ENCODE results near the gene MLEC.

Gene MLEC

DNA sequence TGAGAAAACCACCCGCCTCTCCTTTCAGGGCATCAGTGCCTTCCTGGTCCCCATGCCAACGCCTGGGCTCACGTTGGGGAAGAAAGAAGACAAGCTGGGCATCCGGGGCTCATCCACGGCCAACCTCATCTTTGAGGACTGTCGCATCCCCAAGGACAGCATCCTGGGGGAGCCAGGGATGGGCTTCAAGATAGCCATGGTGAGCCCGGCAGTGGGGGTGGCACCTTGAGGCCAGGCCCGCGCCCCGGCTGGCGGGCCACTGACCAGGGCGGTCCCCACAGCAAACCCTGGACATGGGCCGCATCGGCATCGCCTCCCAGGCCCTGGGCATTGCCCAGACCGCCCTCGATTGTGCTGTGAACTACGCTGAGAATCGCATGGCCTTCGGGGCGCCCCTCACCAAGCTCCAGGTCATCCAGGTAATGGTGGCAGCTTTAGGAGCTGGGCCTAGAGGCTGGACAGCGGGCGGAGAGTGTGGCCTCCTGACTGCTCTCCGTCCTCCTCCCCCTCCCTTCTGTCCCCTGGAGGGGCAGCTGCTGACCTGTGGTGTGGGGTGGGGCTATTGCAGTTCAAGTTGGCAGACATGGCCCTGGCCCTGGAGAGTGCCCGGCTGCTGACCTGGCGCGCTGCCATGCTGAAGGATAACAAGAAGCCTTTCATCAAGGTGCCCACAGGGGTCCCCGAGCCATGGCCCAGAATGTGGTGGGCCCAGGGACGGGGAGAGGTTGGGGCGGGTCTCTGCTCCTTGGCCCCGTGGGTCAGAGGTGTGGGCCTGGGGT is 51.5 kb downstream of the MLEC start:
- H3K9me3 ChIP-seq (ENCODE audit: control insufficient read depth in 1 of 2, low read length in 2 of 2), result no peaks in the 10 kb centered on the region
- H3K4me3 ChIP-seq (ENCODE audit: low read depth in 1 of 2, low read length in 2 of 2), result no peak overlapping the region
- H3K27me3 ChIP-seq (ENCODE audit: low read depth, low read length), result no peaks in the 10 kb centered on the region
- H3K36me3 ChIP-seq (ENCODE audit: control insufficient read depth in 1 of 2, insufficient read depth in 2 of 2, low read length in 2 of 2), result peaks cover 0 to 34% of the 10 kb centered on the region in 2 donors
- H3K27ac ChIP-seq (ENCODE audit: low read length), result no peak overlapping the region
- no peaks in the 10 kb centered on the region for H3K4me1 ChIP-seq (ENCODE audit: control insufficient read depth in 1 of 2, insufficient read depth in 2 of 2, low read length in 2 of 2)

- Histone ChIP-seq H3K9me3 (ENCODE audit: control insufficient read depth in 1 of 2, low read length in 2 of 2) (no peaks in the 10 kb centered on the region), H3K4me1 (ENCODE audit: control insufficient read depth in 1 of 2, insufficient read depth in 2 of 2, low read length in 2 of 2) (no peaks in the 10 kb centered on the region), H3K27me3 (ENCODE audit: low read depth, low read length) (no peaks in the 10 kb centered on the region), H3K36me3 (ENCODE audit: control insufficient read depth in 1 of 2, insufficient read depth in 2 of 2, low read length in 2 of 2) (peaks cover 0 to 29% of the 10 kb centered on the region in 2 donors), H3K4me3 (ENCODE audit: low read depth in 1 of 2, low read length in 2 of 2) (no peak overlapping the region), H3K27ac (ENCODE audit: low read length) (no peak overlapping the region)
Measured at GRCh38 chr12:120739031-120739762, 52.2 kb downstream of the MLEC start.

DNA sequence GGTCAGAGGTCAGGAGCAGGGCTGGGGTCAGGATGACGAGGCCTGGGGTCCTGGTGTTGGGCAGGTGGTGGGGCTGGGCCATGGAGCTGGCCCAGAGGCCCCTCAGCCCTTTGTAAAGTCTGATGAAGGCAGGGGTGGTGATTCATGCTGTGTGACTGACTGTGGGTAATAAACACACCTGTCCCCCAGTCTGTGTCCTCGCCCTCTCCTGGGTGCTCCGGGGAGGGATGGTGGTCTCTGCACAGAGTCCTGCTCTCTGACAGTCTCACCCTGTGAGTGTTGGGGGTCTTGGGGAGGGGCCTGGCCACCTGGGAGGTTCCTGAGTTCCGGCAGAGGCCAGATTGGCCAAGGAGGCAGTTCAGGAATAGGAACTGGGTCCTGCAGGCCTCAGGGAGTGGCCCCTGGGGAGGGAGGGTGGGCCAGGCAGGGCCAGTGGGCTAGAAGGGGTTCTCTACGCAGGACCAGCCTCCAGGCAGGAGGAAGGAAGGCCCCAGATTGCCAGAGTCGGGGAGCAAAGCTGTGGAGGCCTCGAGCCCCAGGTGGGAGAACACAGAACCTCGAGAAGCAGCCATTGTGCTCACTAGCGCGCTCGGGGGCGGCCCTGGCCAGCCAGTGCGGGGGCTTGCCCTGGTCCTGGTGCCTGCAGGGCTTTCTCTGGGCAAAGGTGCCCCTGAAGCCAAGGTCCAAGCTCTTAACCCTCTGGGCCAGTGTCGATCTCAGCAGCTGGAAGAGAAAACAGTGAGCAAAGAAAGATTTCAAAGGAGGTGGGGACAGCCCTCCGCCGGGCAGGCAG is 53.1 kb downstream of the MLEC start:
- Histone ChIP-seq H3K27me3 (ENCODE audit: low read depth, low read length) (no peaks in the 10 kb centered on the region), H3K36me3 (ENCODE audit: control insufficient read depth in 1 of 2, insufficient read depth in 2 of 2, low read length in 2 of 2) (peaks cover 0 to 27% of the 10 kb centered on the region in 2 donors), H3K27ac (ENCODE audit: low read length) (no peak overlapping the region), H3K9me3 (ENCODE audit: control insufficient read depth in 1 of 2, low read length in 2 of 2) (no peaks in the 10 kb centered on the region), H3K4me3 (ENCODE audit: low read depth in 1 of 2, low read length in 2 of 2) (no peak overlapping the region), H3K4me1 (ENCODE audit: control insufficient read depth in 1 of 2, insufficient read depth in 2 of 2, low read length in 2 of 2) (no peaks in the 10 kb centered on the region)

DNA sequence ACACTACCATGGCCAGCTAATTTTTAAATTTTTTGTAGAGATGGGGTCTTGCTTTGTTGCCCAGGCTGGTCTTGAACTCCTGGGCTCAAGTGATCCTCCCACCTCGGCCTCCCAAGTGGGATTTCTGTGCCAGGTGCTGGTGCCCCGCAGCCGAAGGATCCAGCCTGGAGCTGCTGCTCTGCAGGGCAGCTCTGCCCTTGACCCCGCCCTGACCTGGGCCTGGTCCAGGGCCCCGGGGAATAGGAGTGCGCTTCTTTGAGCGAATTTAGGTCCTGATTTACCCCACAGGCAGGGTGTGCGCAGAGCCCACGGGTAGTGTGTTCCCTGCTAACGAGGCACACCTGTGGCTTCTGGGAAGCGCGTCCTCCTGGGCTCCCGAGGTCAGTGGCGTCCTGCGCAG is 53.9 kb downstream of the MLEC start:
- Histone ChIP-seq H3K36me3 (ENCODE audit: control insufficient read depth in 1 of 2, insufficient read depth in 2 of 2, low read length in 2 of 2) (peaks cover 0 to 27% of the 10 kb centered on the region in 2 donors), H3K27ac (ENCODE audit: low read length) (no peak overlapping the region), H3K4me1 (ENCODE audit: control insufficient read depth in 1 of 2, insufficient read depth in 2 of 2, low read length in 2 of 2) (no peaks in the 10 kb centered on the region), H3K9me3 (ENCODE audit: control insufficient read depth in 1 of 2, low read length in 2 of 2) (no peaks in the 10 kb centered on the region), H3K4me3 (ENCODE audit: low read depth in 1 of 2, low read length in 2 of 2) (no peak overlapping the region), H3K27me3 (ENCODE audit: low read depth, low read length) (no peaks in the 10 kb centered on the region)

GRCh38 chr12:120741476-120742421 is 54.8 kb downstream of the MLEC start:
- no peak overlapping the region for H3K27ac ChIP-seq (ENCODE audit: low read length)
- H3K4me3 ChIP-seq (ENCODE audit: low read depth in 1 of 2, low read length in 2 of 2), result no peak overlapping the region
- no peaks in the 10 kb centered on the region for H3K9me3 ChIP-seq (ENCODE audit: control insufficient read depth in 1 of 2, low read length in 2 of 2)
- H3K36me3 ChIP-seq (ENCODE audit: control insufficient read depth in 1 of 2, insufficient read depth in 2 of 2, low read length in 2 of 2), result peaks cover 0 to 24% of the 10 kb centered on the region in 2 donors
- H3K4me1 ChIP-seq (ENCODE audit: control insufficient read depth in 1 of 2, insufficient read depth in 2 of 2, low read length in 2 of 2), result no peaks in the 10 kb centered on the region
- H3K27me3 ChIP-seq (ENCODE audit: low read depth, low read length), result no peaks in the 10 kb centered on the region

GRCh38 chr12:120744922-120745493 is 58.1 kb downstream of the MLEC start:
- Histone ChIP-seq H3K36me3 (ENCODE audit: control insufficient read depth in 1 of 2, insufficient read depth in 2 of 2, low read length in 2 of 2) (no peaks in the 10 kb centered on the region), H3K9me3 (ENCODE audit: control insufficient read depth in 1 of 2, low read length in 2 of 2) (no peaks in the 10 kb centered on the region), H3K27me3 (ENCODE audit: low read depth, low read length) (no peaks in the 10 kb centered on the region)

GRCh38 chr12:120748242-120748641 is 61.3 kb downstream of the MLEC start:
- Histone ChIP-seq H3K27ac (ENCODE audit: low read length) (no peak overlapping the region), H3K9me3 (ENCODE audit: control insufficient read depth in 1 of 2, low read length in 2 of 2) (no peaks in the 10 kb centered on the region), H3K4me3 (ENCODE audit: low read depth in 1 of 2, low read length in 2 of 2) (no peak overlapping the region), H3K27me3 (ENCODE audit: low read depth, low read length) (no peaks in the 10 kb centered on the region), H3K36me3 (ENCODE audit: control insufficient read depth in 1 of 2, insufficient read depth in 2 of 2, low read length in 2 of 2) (no peaks in the 10 kb centered on the region), H3K4me1 (ENCODE audit: control insufficient read depth in 1 of 2, insufficient read depth in 2 of 2, low read length in 2 of 2) (no peaks in the 10 kb centered on the region)

More at GRCh38 chr12:120744922-120745493, 58.1 kb downstream of the MLEC start:
- H3K27ac ChIP-seq (ENCODE audit: low read length), result no peak overlapping the region
- no peak overlapping the region for H3K4me3 ChIP-seq (ENCODE audit: low read depth in 1 of 2, low read length in 2 of 2)
- no peaks in the 10 kb centered on the region for H3K4me1 ChIP-seq (ENCODE audit: control insufficient read depth in 1 of 2, insufficient read depth in 2 of 2, low read length in 2 of 2)

- no peak overlapping the region for H3K4me3 ChIP-seq (ENCODE audit: low read depth in 1 of 2, low read length in 2 of 2)
- H3K9me3 ChIP-seq (ENCODE audit: control insufficient read depth in 1 of 2, low read length in 2 of 2), result no peaks in the 10 kb centered on the region
- no peaks in the 10 kb centered on the region for H3K4me1 ChIP-seq (ENCODE audit: control insufficient read depth in 1 of 2, insufficient read depth in 2 of 2, low read length in 2 of 2)
- no peaks in the 10 kb centered on the region for H3K27me3 ChIP-seq (ENCODE audit: low read depth, low read length)
- H3K36me3 ChIP-seq (ENCODE audit: control insufficient read depth in 1 of 2, insufficient read depth in 2 of 2, low read length in 2 of 2), result no peaks in the 10 kb centered on the region
- no peak overlapping the region for H3K27ac ChIP-seq (ENCODE audit: low read length)
Measured at GRCh38 chr12:120749256-120749655, 62.3 kb downstream of the MLEC start.

- no peaks in the 10 kb centered on the region for H3K4me1 ChIP-seq (ENCODE audit: control insufficient read depth in 1 of 2, insufficient read depth in 2 of 2, low read length in 2 of 2)
- H3K27me3 ChIP-seq (ENCODE audit: low read depth, low read length), result no peaks in the 10 kb centered on the region
- H3K36me3 ChIP-seq (ENCODE audit: control insufficient read depth in 1 of 2, insufficient read depth in 2 of 2, low read length in 2 of 2), result no peaks in the 10 kb centered on the region
- H3K27ac ChIP-seq (ENCODE audit: low read length), result no peak overlapping the region
- no peaks in the 10 kb centered on the region for H3K9me3 ChIP-seq (ENCODE audit: control insufficient read depth in 1 of 2, low read length in 2 of 2)
- H3K4me3 ChIP-seq (ENCODE audit: low read depth in 1 of 2, low read length in 2 of 2), result no peak overlapping the region
Measured at GRCh38 chr12:120750806-120751205, 63.9 kb downstream of the MLEC start.

- Histone ChIP-seq H3K9me3 (ENCODE audit: control insufficient read depth in 1 of 2, low read length in 2 of 2) (no peaks in the 10 kb centered on the region), H3K36me3 (ENCODE audit: control insufficient read depth in 1 of 2, insufficient read depth in 2 of 2, low read length in 2 of 2) (no peaks in the 10 kb centered on the region), H3K27ac (ENCODE audit: low read length) (no peak overlapping the region), H3K4me1 (ENCODE audit: control insufficient read depth in 1 of 2, insufficient read depth in 2 of 2, low read length in 2 of 2) (no peaks in the 10 kb centered on the region), H3K27me3 (ENCODE audit: low read depth, low read length) (no peaks in the 10 kb centered on the region), H3K4me3 (ENCODE audit: low read depth in 1 of 2, low read length in 2 of 2) (no peak overlapping the region)
Measured at GRCh38 chr12:120751389-120751788, 64.4 kb downstream of the MLEC start.
